ENCODE results near the gene TMC8.
"Not testable (repeated sequence)": the region's sequence is repeated elsewhere in the genome, so short reads cannot be mapped to it uniquely, and the experiment has no call there.

Gene TMC8

DNA sequence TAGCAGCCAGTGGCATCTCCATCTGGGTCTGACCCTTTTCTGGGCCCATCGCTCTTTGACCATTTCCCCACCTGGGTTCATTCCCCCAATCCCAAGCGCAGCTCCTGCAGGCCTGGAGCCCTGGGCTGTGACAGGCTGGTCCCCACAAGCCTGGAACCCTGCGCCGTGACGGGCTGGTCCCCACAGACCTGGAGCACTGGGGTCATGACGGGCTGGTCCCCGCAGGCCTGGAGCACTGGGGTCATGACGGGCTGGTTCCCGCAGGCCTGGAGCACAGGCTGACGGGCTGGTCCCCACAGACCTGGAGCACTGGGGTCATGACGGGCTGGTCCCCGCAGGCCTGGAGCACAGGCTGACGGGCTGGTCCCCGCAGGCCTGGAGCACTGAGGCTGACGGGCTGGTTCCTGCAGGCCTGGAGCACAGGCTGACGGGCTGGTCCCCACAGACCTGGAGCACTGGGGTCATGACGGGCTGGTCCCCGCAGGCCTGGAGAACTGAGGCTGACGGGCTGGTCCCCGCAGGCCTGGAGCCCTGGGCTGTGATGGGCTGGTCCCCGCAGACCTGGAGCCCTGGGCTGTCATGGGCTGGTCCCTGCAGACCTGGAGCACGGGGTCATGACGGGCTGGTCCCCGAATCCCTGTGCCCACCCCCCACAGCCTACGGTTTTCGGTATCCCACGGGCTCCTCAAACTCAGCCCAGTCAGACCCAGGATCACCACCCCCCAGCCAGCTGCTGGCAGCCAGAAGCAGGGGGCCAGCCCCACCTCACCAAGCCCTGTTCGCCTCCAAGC, 18.6 kb upstream of the TMC8 start:
- TF ChIP-seq, protein P1, sequence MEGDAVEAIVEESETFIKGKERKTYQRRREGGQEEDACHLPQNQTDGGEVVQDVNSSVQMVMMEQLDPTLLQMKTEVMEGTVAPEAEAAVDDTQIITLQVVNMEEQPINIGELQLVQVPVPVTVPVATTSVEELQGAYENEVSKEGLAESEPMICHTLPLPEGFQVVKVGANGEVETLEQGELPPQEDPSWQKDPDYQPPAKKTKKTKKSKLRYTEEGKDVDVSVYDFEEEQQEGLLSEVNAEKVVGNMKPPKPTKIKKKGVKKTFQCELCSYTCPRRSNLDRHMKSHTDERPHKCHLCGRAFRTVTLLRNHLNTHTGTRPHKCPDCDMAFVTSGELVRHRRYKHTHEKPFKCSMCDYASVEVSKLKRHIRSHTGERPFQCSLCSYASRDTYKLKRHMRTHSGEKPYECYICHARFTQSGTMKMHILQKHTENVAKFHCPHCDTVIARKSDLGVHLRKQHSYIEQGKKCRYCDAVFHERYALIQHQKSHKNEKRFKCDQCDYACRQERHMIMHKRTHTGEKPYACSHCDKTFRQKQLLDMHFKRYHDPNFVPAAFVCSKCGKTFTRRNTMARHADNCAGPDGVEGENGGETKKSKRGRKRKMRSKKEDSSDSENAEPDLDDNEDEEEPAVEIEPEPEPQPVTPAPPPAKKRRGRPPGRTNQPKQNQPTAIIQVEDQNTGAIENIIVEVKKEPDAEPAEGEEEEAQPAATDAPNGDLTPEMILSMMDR (IDR thresholded peaks at IDR 0.05; ENCODE audit: unreplicated experiment in 3 of 3): no peak
- Mint-ChIP-seq H3K36me3 (ENCODE audit: low read depth) (peaks cover 28% of the 10 kb centered on the region), H3K4me3 (no peak overlapping the region), H3K27ac (no peak overlapping the region), H3K9me3 (no peaks in the 10 kb centered on the region), H3K27me3 (ENCODE audit: low read depth) (no peaks in the 10 kb centered on the region), H3K4me1 (peaks cover 3% of the 10 kb centered on the region)

DNA sequence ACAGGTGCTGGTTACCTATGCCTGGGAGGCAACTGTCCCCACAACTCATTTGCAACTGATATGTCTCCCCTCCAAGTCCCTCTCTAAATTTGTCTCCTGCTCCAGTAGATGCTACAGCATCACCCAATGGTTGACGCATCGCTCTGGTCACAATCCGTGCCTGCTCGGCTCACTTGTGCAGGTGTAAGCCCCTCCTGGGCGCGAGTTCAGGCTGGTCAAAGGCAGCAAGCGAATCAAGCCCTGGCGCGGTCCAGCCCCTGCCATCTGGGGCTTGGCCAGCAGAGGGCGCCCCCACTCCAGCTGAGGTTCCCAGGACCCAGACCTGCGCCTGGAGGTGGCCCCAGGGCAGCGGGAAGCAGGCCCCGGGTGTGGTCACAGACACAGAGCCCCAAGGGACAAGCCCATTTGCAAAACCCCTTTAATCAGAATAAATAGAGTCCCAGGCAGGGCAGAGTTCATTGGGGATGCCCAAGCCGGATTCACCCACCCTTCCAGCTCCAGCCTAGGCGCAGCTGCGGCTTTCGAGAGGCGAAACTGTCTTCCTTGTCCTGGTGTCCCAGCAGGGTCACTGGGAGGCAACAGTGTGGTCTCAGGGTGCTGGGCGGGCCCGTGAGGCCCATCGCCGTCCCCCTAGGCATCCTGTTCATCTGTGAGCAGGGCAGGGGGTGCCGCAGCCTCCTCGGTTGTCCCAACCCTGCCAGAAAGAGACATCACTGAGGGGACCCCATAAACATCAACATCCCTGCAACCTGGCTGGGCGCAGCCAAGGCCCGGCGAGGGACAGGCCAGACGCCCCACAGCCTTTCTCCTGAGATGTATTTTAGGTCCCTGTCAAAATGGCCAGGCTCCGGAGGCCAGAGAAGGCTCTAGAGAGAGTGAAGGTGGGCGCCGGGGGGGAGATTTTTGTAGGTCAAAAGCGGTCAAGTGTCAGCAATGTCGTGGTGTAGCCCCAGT, 17.8 kb upstream of the TMC8 start:
- Mint-ChIP-seq H3K9me3 (no peaks in the 10 kb centered on the region), H3K27ac (peak overlapping the region in 1 of 3 experiments; percentile 42), H3K4me1 (peaks cover 3% of the 10 kb centered on the region), H3K27me3 (ENCODE audit: low read depth) (no peaks in the 10 kb centered on the region), H3K36me3 (ENCODE audit: low read depth) (peaks cover 19% of the 10 kb centered on the region), H3K4me3 (no peak overlapping the region)
- TF ChIP-seq, protein P1 (IDR thresholded peaks at IDR 0.05; ENCODE audit: unreplicated experiment in 3 of 3): peak; percentile 97 to 99 (median 99)

DNA sequence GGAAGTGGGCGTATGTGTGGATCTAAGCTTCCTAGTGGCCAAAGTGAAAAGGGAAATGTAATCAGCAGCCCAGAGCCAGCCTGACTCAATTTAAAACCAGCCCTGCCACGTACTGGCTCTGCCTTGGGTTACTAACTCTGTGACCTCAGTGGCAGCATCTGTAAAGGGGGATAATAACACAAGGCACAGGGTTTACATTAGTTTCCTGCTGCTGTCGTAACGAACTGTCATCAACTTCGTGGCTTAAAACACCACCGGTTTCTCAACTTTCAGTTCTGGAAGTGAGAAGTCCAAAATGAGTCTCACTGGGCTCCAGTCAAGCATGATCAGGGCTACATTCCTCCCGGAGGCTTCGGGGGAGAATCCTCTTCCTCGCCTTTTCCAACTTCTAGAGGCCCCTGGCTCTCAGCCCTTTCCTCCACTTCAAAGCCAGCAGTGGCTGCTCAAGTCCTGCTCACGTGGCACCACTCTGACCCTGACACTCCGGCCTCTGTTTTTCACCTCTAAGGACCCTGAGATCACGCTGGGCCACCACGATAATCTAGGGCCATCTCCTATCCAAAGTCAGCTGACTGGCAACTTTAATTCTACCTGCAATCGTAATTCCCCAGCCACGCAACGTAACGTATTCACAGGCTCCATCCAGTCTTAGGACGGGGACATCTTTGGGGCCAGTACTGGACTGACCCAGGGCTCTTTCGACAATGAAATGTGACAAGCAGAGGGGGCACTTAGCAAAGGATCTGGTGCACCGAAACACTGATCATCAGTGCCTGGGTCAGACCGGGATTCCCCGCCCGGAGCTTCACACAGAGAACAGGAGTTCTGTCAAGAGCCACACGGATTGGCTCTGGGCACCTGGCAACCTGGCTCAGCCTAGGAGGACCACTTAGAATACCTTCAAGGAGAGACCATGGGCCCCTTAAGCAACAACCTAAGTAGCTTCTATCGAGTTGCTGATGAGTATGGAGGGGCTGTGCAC, 16.5 kb upstream of the TMC8 start:
- H3K4me1 Mint-ChIP-seq: peaks cover 3% of the 10 kb centered on the region
- TF ChIP-seq, protein P1 (IDR thresholded peaks at IDR 0.05; ENCODE audit: unreplicated experiment in 3 of 3): no peak
- peak overlapping the region in 1 of 3 experiments; percentile 42 for H3K27ac Mint-ChIP-seq
- H3K36me3 Mint-ChIP-seq (ENCODE audit: low read depth): peaks cover 14% of the 10 kb centered on the region
- H3K9me3 Mint-ChIP-seq: no peaks in the 10 kb centered on the region
- H3K27me3 Mint-ChIP-seq (ENCODE audit: low read depth): no peaks in the 10 kb centered on the region
- no peak overlapping the region for H3K4me3 Mint-ChIP-seq

DNA sequence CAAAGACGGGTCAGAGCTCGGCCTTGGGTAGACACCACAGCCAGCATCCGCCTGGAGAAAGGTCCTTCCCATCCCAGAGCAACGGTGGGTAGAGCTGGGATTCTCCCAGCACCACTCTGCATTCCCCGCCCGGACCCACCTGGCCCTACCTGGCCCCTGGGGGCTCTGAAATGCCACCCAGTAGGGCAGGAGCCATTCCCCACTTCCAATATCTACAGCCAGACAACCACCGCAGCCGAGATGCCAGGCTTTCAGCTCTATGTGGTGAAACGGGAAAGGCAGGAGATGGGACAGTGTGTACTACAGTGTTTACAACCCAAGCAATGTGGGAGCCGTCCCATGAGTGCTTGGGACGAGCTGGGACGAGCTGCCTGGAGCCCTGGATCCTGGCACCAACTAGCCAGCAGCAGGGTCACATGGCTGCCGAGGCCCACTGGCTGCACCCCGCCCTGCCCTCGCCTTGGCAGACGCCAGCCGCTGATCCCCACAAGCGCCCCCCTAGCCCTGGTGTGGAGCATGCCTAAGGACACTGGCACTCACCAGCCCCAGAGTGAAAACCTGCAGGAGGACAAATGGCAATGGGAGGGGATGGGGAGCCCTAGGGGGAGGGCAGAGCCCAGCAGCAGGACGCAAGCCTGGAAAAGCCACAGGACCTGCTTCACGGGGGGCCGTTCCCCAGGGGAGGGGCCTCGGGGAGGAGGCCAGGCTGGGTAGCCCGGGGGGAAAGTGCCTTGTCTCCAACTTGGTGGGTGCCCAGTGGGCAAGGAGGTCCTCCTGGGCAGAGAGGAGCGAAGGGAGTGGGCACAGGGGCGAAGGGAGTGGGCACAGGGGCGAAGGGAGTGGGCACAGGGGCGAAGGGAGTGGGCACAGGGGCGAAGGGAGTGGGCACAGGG, 15.5 kb upstream of the TMC8 start:
- Mint-ChIP-seq H3K27me3 (ENCODE audit: low read depth) (no peaks in the 10 kb centered on the region), H3K4me1 (peaks cover 3% of the 10 kb centered on the region), H3K27ac (no peak overlapping the region), H3K36me3 (ENCODE audit: low read depth) (peaks cover 12% of the 10 kb centered on the region), H3K4me3 (no peak overlapping the region), H3K9me3 (no peaks in the 10 kb centered on the region)
- TF ChIP-seq, protein P1 (IDR thresholded peaks at IDR 0.05; ENCODE audit: unreplicated experiment in 3 of 3): no peak

DNA sequence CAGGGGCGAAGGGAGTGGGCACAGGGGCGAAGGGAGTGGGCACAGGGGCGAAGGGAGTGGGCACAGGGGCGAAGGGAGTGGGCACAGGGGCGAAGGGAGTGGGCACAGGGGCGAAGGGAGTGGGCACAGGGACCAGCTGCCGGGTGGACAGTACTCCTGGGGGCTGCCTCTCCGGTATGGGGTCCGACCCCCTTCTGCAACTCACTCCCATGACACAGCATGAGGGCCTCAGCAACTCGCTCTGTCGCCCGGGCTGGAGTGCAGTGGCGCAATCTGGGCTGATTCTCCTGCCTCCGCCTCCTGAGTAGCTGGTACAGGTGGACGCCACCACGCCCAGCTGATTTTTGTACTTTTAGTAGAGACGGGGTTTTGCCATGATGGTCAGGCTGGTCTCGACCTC, 14.8 kb upstream of the TMC8 start:
- H3K4me1 Mint-ChIP-seq; H3K27ac Mint-ChIP-seq; H3K4me3 Mint-ChIP-seq; H3K36me3 Mint-ChIP-seq (ENCODE audit: low read depth); H3K27me3 Mint-ChIP-seq (ENCODE audit: low read depth); H3K9me3 Mint-ChIP-seq: not testable (repeated sequence)
